Measurements from ENCODE around the gene SETBP1.

Gene SETBP1

DNA sequence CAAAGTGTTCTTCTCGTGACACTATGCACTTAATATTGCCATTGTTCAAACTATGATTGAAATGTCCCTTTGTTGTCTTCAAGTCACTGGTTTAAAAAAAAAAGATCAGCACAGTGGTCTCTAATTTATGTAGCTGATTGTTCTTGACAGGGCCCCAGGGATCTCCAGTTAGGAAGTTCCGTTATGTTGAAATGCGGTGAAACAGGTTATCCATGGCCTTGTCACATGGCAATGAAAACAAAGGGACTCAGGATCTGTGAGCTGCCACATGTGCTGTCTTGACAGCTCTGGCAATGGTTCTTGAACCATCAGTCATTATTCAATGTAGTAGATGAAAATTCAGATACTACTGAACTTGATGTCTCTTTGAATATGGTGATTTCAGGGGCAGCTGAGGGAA lies 147.4 kb downstream of the SETBP1 start:
- H3K9me3 ChIP-seq (ENCODE audit: control insufficient read depth, low read depth, low read length) = no peaks in the 10 kb centered on the region
- no peaks in the 10 kb centered on the region for H3K36me3 ChIP-seq (ENCODE audit: control insufficient read depth, low read depth, low read length)
- H3K9ac ChIP-seq (ENCODE audit: low read length) = no peak overlapping the region
- H3K27ac ChIP-seq (ENCODE audit: low read length) = no peak overlapping the region
- no peaks in the 10 kb centered on the region for H3K27me3 ChIP-seq (ENCODE audit: control insufficient read depth, insufficient read depth, low read length)
- H3K4me1 ChIP-seq (ENCODE audit: control insufficient read depth, low read depth, low read length) = peaks cover 18% of the 10 kb centered on the region
- no peak overlapping the region for H3K4me3 ChIP-seq (ENCODE audit: low read length)

DNA sequence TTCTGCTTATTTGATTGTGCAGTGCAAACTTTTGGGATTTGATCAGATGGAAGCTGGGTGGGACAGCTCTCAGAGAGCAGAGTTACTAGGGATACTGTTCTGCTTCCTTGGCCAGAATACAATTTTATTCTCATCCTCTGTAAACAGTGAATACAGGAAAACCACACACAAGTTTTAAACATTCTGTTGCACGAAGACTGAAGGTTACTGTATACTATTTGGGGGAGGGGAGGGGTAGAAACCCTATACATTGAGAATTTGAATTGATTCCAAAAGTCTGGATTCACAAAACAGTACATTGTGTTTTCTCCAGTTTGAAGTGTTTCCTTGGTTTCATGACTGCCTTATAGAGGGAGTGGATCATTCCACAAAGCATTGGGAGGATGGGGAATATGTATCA lies 149.9 kb downstream of the SETBP1 start:
- Histone ChIP-seq H3K36me3 (ENCODE audit: control insufficient read depth, low read depth, low read length) (no peaks in the 10 kb centered on the region), H3K27me3 (ENCODE audit: control insufficient read depth, insufficient read depth, low read length) (no peaks in the 10 kb centered on the region), H3K27ac (ENCODE audit: low read length) (no peak overlapping the region), H3K9ac (ENCODE audit: low read length) (no peak overlapping the region), H3K9me3 (ENCODE audit: control insufficient read depth, low read depth, low read length) (no peaks in the 10 kb centered on the region), H3K4me1 (ENCODE audit: control insufficient read depth, low read depth, low read length) (peaks cover 21% of the 10 kb centered on the region), H3K4me3 (ENCODE audit: low read length) (no peak overlapping the region)

DNA sequence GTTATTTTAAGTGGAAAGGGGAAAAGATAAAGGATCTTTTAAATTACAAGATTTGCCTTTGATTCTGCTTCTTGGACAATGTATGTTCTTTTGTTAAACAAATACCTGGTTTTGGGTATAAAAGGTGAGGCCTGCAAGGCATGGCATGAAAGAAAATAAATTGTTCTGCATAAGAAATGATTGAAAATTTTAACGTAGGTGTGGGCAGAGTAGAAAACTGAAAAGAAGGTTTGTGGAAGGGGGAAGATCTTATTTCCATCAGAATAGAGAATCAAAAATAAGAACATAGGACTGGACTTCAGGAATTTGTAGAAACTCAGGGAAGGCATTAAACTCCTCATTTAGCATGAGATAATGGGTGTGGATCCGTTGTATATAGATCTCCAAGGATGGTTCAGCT lies 153.1 kb downstream of the SETBP1 start:
- Histone ChIP-seq H3K4me3 (ENCODE audit: low read length) (no peak overlapping the region), H3K9ac (ENCODE audit: low read length) (no peak overlapping the region), H3K27me3 (ENCODE audit: control insufficient read depth, insufficient read depth, low read length) (no peaks in the 10 kb centered on the region), H3K36me3 (ENCODE audit: control insufficient read depth, low read depth, low read length) (no peaks in the 10 kb centered on the region), H3K4me1 (ENCODE audit: control insufficient read depth, low read depth, low read length) (peaks cover 4% of the 10 kb centered on the region), H3K9me3 (ENCODE audit: control insufficient read depth, low read depth, low read length) (no peaks in the 10 kb centered on the region), H3K27ac (ENCODE audit: low read length) (no peak overlapping the region)

DNA sequence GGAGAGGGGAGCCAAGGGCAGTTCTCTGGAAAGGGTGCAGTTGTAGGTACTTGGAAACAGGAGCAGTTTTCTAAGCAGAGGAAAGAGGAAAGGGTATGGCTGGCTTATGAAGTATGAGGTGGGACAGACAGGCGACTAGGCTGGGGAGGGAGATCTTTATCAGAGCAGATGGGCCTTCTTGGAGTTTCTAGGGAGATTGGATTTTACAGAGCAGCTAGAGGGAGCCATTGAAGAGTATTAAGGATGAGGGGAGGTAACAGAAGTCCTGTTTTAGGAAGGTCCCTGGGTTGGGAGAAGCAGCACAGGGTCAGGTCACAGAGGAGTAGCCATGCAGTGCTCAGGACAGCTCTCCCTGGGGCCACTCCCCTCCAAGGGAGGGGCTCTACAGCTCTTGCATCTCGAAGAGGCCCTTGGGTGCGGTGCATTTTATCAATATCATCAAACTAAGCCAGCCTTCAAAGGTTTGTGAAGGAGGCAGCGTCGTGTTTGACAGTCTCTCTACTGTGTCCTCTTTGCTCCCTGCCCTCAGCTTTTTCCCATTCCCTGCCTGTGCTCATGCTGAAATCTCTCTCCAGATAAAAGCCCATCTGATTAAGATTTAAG lies 154.3 kb downstream of the SETBP1 start:
- Histone ChIP-seq H3K4me1 (ENCODE audit: control insufficient read depth, low read depth, low read length) (peaks cover 14% of the 10 kb centered on the region), H3K9ac (ENCODE audit: low read length) (no peak overlapping the region), H3K27ac (ENCODE audit: low read length) (no peak overlapping the region), H3K36me3 (ENCODE audit: control insufficient read depth, low read depth, low read length) (no peaks in the 10 kb centered on the region), H3K27me3 (ENCODE audit: control insufficient read depth, insufficient read depth, low read length) (no peaks in the 10 kb centered on the region), H3K9me3 (ENCODE audit: control insufficient read depth, low read depth, low read length) (no peaks in the 10 kb centered on the region), H3K4me3 (ENCODE audit: low read length) (no peak overlapping the region)

DNA sequence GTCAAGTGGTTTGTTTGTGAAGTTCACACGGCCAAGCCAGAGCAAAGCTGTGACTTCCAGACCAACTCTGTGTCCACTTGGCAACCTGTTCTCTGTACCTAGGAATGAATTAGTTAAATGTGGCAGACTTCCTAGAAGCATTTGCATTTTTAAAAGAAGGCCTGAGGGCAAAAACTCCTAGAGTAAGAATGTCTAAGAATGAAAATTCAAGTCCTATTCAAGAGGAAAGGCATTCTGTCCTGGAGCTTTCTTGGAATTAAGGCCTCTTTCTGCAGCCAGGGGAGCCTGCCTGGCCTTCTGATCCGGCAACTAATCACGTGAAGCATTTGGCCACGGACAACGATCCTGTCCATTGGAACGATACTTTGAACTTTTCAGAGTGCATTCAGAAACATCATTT lies 155.0 kb downstream of the SETBP1 start:
- no peak overlapping the region for H3K4me3 ChIP-seq (ENCODE audit: low read length)
- no peaks in the 10 kb centered on the region for H3K27me3 ChIP-seq (ENCODE audit: control insufficient read depth, insufficient read depth, low read length)
- peaks cover 14% of the 10 kb centered on the region for H3K4me1 ChIP-seq (ENCODE audit: control insufficient read depth, low read depth, low read length)
- no peak overlapping the region for H3K27ac ChIP-seq (ENCODE audit: low read length)
- no peak overlapping the region for H3K9ac ChIP-seq (ENCODE audit: low read length)
- H3K9me3 ChIP-seq (ENCODE audit: control insufficient read depth, low read depth, low read length) = no peaks in the 10 kb centered on the region
- H3K36me3 ChIP-seq (ENCODE audit: control insufficient read depth, low read depth, low read length) = no peaks in the 10 kb centered on the region

DNA sequence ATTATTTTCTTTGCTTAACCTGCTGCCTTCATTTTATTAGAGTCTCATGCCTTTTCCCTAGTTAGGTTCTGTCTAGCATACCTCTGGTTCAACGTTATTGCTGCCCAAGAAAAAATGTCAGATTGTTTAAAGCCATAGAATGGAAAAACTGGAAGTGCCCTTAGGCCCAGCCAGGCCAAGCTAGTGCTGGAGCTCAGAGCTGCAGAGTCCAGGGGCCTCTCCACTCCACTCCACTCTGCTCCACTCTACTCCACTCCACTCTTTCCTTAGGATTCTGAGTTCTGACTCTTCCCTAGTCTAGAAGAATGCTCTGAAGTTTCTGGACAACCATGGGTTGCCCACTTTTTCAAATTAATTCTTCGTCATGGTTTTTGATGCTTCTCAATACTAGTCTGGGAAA lies 155.6 kb downstream of the SETBP1 start:
- H3K4me1 ChIP-seq (ENCODE audit: control insufficient read depth, low read depth, low read length) = peaks cover 14% of the 10 kb centered on the region
- H3K9ac ChIP-seq (ENCODE audit: low read length) = no peak overlapping the region
- no peaks in the 10 kb centered on the region for H3K9me3 ChIP-seq (ENCODE audit: control insufficient read depth, low read depth, low read length)
- H3K36me3 ChIP-seq (ENCODE audit: control insufficient read depth, low read depth, low read length) = no peaks in the 10 kb centered on the region
- H3K27me3 ChIP-seq (ENCODE audit: control insufficient read depth, insufficient read depth, low read length) = no peaks in the 10 kb centered on the region
- no peak overlapping the region for H3K4me3 ChIP-seq (ENCODE audit: low read length)
- H3K27ac ChIP-seq (ENCODE audit: low read length) = no peak overlapping the region

DNA sequence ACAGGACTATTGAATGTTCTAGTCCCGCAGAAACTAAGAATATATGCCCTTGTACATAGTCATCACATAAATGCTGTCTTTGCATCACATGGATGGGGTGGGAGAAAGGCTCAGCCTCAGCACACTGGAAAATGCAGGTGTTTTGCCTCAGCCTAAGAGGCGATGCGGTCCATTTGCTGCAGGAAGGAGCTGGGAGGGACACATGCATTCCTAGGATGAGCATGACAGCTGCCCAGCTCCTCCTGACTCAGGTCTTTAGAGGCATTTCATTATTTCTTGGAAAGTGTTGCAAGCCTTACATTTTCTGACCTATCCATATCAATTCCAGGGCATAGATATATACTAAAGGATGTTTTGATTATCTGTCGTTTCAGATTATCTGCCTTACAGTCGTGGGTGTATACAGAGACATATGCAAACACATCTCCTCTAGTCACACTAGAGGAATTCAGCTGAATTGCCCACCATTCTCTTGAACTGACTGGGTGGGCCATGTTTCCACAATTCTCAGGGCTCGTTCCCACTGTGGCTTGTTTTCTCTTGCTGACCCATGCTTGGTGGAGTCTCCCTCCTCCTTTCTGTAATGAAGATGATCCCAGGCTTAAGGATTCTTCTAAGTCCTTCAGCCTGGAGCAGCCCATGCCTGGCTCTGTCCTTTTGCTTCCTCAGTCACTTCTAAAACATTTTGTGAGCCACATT lies 156.9 kb downstream of the SETBP1 start:
- Histone ChIP-seq H3K4me3 (ENCODE audit: low read length) (no peak overlapping the region), H3K36me3 (ENCODE audit: control insufficient read depth, low read depth, low read length) (no peaks in the 10 kb centered on the region), H3K9ac (ENCODE audit: low read length) (no peak overlapping the region), H3K9me3 (ENCODE audit: control insufficient read depth, low read depth, low read length) (no peaks in the 10 kb centered on the region), H3K4me1 (ENCODE audit: control insufficient read depth, low read depth, low read length) (peaks cover 14% of the 10 kb centered on the region), H3K27me3 (ENCODE audit: control insufficient read depth, insufficient read depth, low read length) (no peaks in the 10 kb centered on the region), H3K27ac (ENCODE audit: low read length) (no peak overlapping the region)

DNA sequence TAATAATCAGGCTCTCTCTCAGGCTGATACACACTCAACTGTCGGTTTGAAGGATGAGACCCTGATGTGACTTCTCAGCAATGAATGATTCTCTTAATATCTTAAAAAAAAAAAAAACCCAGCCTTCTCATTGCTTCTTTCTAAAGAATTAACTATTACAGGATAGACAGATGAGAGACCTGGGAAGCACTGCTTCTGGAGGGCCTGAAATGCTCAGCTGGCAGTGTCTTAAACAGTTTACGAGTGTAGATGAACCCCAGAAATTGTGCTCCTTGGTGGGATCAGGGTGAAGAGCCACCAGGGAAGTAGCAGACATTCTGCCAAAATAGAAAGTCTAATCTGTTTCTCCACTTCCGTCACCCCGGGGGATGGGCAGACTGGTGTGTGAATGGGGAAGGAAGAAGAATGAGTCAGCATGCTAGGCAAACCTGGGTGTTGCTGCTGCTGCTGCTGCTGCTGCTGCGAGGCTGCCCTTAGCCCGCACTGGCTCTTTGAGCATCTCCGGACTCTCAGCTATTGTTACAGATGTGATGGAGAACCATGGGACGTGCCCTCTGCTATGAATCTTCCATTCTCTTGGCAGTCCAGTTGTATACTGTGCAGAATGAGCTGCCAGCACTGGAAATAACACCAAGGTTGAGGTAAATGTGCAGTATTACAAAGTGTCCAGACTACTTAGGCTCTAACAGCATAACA lies 158.4 kb downstream of the SETBP1 start:
- Histone ChIP-seq H3K27me3 (ENCODE audit: control insufficient read depth, insufficient read depth, low read length) (no peaks in the 10 kb centered on the region), H3K9me3 (ENCODE audit: control insufficient read depth, low read depth, low read length) (no peaks in the 10 kb centered on the region), H3K4me1 (ENCODE audit: control insufficient read depth, low read depth, low read length) (peaks cover 11% of the 10 kb centered on the region), H3K4me3 (ENCODE audit: low read length) (no peak overlapping the region), H3K27ac (ENCODE audit: low read length) (no peak overlapping the region), H3K36me3 (ENCODE audit: control insufficient read depth, low read depth, low read length) (no peaks in the 10 kb centered on the region), H3K9ac (ENCODE audit: low read length) (no peak overlapping the region)

DNA sequence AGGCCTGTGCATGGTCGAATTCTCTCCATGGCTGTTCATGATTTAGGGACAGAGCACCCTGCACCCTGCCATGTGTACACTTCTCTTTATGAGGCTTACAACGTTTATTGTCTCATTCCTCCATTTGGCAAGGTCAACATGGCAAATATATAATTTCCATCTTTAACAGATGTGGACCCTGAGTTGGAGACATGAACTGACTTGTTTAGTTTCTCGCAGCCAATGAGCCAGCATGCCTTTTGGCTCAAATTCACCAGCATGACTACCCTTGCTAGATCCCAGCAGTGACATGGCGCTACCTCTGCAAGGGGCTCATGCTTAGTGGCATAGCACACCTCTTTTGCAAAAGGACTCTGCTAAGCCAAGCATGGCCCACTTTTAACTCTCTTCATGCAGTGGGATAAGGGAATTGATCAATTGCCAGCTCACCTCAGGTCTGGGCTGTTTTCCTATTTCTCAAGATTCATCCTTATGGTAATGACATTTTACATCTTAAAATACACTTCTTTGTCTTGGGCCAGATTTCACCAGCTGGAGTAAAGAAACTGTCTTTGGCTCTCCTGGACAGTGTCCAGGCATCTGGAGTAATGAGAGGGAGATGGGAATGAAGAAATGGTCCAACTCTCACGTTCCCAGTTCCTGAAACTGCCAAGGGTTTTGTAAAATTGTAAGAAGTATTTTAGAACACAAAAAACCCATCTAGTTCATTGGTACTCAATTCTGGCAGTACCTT lies 159.5 kb downstream of the SETBP1 start:
- H3K36me3 ChIP-seq (ENCODE audit: control insufficient read depth, low read depth, low read length) = no peaks in the 10 kb centered on the region
- H3K9me3 ChIP-seq (ENCODE audit: control insufficient read depth, low read depth, low read length) = no peaks in the 10 kb centered on the region
- H3K27ac ChIP-seq (ENCODE audit: low read length) = no peak overlapping the region
- H3K27me3 ChIP-seq (ENCODE audit: control insufficient read depth, insufficient read depth, low read length) = no peaks in the 10 kb centered on the region
- no peak overlapping the region for H3K9ac ChIP-seq (ENCODE audit: low read length)
- H3K4me1 ChIP-seq (ENCODE audit: control insufficient read depth, low read depth, low read length) = peaks cover 11% of the 10 kb centered on the region
- H3K4me3 ChIP-seq (ENCODE audit: low read length) = no peak overlapping the region

DNA sequence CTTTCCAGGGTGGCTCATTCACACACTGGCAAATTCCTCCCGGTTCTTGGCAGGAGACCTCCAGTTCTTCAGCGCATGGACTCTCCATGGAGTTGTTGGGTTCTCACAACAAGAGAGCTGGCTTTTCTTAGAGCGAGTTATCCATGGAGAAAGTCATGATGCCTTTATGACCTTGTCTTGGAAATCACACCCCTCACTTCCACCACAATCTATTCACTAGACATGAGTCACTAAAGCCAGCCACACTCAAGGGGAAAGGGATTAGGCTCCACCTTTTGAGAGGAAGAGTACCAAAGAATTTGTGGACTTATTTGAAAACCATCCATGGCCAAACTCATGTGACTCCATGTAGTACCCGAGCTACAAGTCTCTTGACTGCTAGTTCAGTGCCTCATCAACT lies 160.5 kb downstream of the SETBP1 start:
- Histone ChIP-seq H3K27me3 (ENCODE audit: control insufficient read depth, insufficient read depth, low read length) (no peaks in the 10 kb centered on the region), H3K4me3 (ENCODE audit: low read length) (no peak overlapping the region), H3K9me3 (ENCODE audit: control insufficient read depth, low read depth, low read length) (no peaks in the 10 kb centered on the region), H3K9ac (ENCODE audit: low read length) (no peak overlapping the region), H3K27ac (ENCODE audit: low read length) (no peak overlapping the region), H3K36me3 (ENCODE audit: control insufficient read depth, low read depth, low read length) (no peaks in the 10 kb centered on the region), H3K4me1 (ENCODE audit: control insufficient read depth, low read depth, low read length) (peaks cover 11% of the 10 kb centered on the region)

DNA sequence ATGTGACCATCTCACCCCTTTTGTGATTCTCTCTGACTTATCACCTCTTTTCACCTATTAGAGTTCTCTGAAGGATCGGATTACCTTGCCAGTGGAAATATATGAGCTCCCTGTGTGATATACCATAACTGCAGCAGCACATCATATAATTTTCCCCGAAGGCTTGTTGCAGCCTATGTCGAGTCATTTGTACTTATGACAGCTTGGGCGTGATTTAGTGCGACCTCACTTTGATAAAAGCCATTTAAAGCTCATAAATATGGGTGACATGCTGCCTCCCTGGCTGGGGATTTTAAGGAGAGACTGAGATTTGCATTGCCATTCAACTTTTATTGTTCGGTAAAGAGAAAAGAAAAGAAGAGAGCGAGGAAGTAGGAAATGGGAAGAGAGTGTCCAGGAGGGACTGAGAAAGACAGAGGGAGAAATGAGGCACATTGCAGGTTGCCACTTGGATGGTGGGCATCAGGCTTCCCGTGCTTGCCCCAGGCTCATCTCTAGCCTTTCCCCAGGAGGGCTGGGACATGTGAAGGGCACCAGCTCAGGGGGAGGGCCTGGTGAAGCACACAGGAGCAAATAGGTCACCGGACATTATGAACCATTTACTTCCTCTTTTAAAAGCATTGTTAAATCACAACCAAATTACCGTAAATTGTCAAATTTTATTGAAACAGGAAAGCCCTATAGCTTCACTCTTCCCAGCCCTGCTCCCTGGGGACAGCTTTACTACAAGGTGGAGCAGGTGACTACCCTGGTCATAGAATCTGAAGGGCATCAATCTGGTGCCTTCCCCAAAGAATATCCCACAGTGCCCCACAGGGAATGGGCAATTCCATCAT lies 161.3 kb downstream of the SETBP1 start:
- H3K4me1 ChIP-seq (ENCODE audit: control insufficient read depth, low read depth, low read length) = peaks cover 11% of the 10 kb centered on the region
- no peak overlapping the region for H3K9ac ChIP-seq (ENCODE audit: low read length)
- H3K36me3 ChIP-seq (ENCODE audit: control insufficient read depth, low read depth, low read length) = no peaks in the 10 kb centered on the region
- no peaks in the 10 kb centered on the region for H3K27me3 ChIP-seq (ENCODE audit: control insufficient read depth, insufficient read depth, low read length)
- no peak overlapping the region for H3K4me3 ChIP-seq (ENCODE audit: low read length)
- no peak overlapping the region for H3K27ac ChIP-seq (ENCODE audit: low read length)
- no peaks in the 10 kb centered on the region for H3K9me3 ChIP-seq (ENCODE audit: control insufficient read depth, low read depth, low read length)

Data from iPS-18a (cell line).